Neuronal stem cell (in vitro differentiated cells): Measurements from ENCODE around the gene CLCNKA.
A peak's percentile ranks its signal among the peaks of the same experiment; 100 is the strongest.

ENCODE experiments used
- DNase-seq: peaks from one replicate; pipeline ENCODE4 v3.0.0-alpha.2; 2013; ENCODE audit warnings: low spot score
- H2AFZ ChIP-seq: one replicate; pipeline ENCODE4 v1.6.1; 2013; ENCODE audit warnings: mild to moderate bottlenecking, low read length, inconsistent platforms
- H2AK5ac ChIP-seq: 2 replicates; pipeline ENCODE4 v1.6.1; 2013; ENCODE audit warnings: low read depth, mild to moderate bottlenecking, inconsistent platforms, low read length, moderate library complexity, mixed read lengths
- H2BK120ac ChIP-seq: 2 replicates; pipeline ENCODE4 v1.6.1; 2013; ENCODE audit warnings: low read depth, mild to moderate bottlenecking, inconsistent platforms, low read length, moderate library complexity, mixed read lengths
- H2BK12ac ChIP-seq: one replicate; pipeline ENCODE4 v1.6.1; 2013; ENCODE audit warnings: low read length, inconsistent platforms
- H2BK15ac ChIP-seq: 2 replicates; pipeline ENCODE4 v1.6.1; 2013; ENCODE audit warnings: mild to moderate bottlenecking, low read length, inconsistent platforms, mixed read lengths
- H2BK5ac ChIP-seq: one replicate; pipeline ENCODE4 v1.6.1; 2013; ENCODE audit warnings: inconsistent platforms, mild to moderate bottlenecking, low read length, moderate library complexity
- H3K14ac ChIP-seq: one replicate; pipeline ENCODE4 v1.6.1; 2013; ENCODE audit warnings: low read length, inconsistent platforms
- H3K18ac ChIP-seq: 2 replicates; pipeline ENCODE4 v1.6.1; 2013; ENCODE audit warnings: low read length, inconsistent platforms
- H3K23ac ChIP-seq: 2 replicates; pipeline ENCODE4 v1.6.1; 2013; ENCODE audit warnings: low read depth, mild to moderate bottlenecking, mixed read lengths, low read length, inconsistent platforms; ENCODE audit not compliant: poor library complexity
- H3K27ac ChIP-seq: replicated peaks from 3 replicates; pipeline ENCODE4 v1.5.1; 2013; ENCODE audit warnings: low read length, inconsistent platforms
- H3K27me3 ChIP-seq, 3 experiments: 2 replicates each; pipeline ENCODE4 v1.6.1; 2013; ENCODE audit warnings: low read length in 3 of 3, mild to moderate bottlenecking in 2 of 3, inconsistent platforms in 1 of 3, low read depth in 1 of 3, mixed read lengths in 1 of 3, moderate library complexity in 1 of 3; ENCODE audit not compliant: control insufficient read depth in 3 of 3, insufficient read depth in 3 of 3
- H3K36me3 ChIP-seq, 2 donors: replicated peaks in 1 of 2; 2 replicates each; pipeline ENCODE4 v1.6.1; 2013; ENCODE audit warnings: low read length in 2 of 2; ENCODE audit not compliant: control insufficient read depth in 2 of 2, insufficient read depth in 2 of 2
- H3K4ac ChIP-seq: 2 replicates; pipeline ENCODE4 v1.6.1; 2013; ENCODE audit warnings: inconsistent platforms, mild to moderate bottlenecking, low read length, moderate library complexity
- H3K4me1 ChIP-seq, 2 donors: 1 replicate in 1 of 2; 2 replicates in 1 of 2; pipeline ENCODE4 v1.6.1; 2013; ENCODE audit warnings: low read length in 2 of 2, low read depth in 1 of 2; ENCODE audit not compliant: control insufficient read depth in 2 of 2, insufficient read depth in 1 of 2
- H3K4me2 ChIP-seq: one replicate; pipeline ENCODE4 v1.6.1; 2013; ENCODE audit warnings: mild to moderate bottlenecking, low read length, inconsistent platforms; ENCODE audit not compliant: insufficient read depth, poor library complexity, severe bottlenecking
- H3K4me3 ChIP-seq, 2 donors: 2 replicates each; pipeline ENCODE4 v1.5.1; 2013; ENCODE audit warnings: low read length in 2 of 2, mild to moderate bottlenecking in 2 of 2, inconsistent platforms in 1 of 2, moderate library complexity in 1 of 2
- H3K79me1 ChIP-seq: one replicate; pipeline ENCODE4 v1.6.1; 2013; ENCODE audit warnings: low read depth, mild to moderate bottlenecking, inconsistent platforms, low read length, moderate library complexity
- H3K9ac ChIP-seq: one replicate; pipeline ENCODE4 v1.6.1; 2013; ENCODE audit warnings: mild to moderate bottlenecking, low read depth, low read length, inconsistent platforms; ENCODE audit not compliant: poor library complexity
- H3K9me3 ChIP-seq, 2 donors: replicated peaks in 1 of 2; 2 replicates each; pipeline versions ENCODE3 to v1.6.1; 2013; ENCODE audit warnings: low read length in 2 of 2, mild to moderate bottlenecking in 2 of 2, inconsistent platforms in 1 of 2, low read depth in 1 of 2, mixed read lengths in 1 of 2, moderate library complexity in 1 of 2; ENCODE audit not compliant: control insufficient read depth in 2 of 2, insufficient read depth in 1 of 2
- H4K8ac ChIP-seq: one replicate; pipeline ENCODE4 v1.6.1; 2013; ENCODE audit warnings: low read depth, mild to moderate bottlenecking, inconsistent platforms, low read length, moderate library complexity
- H4K91ac ChIP-seq: one replicate; pipeline ENCODE4 v1.6.1; 2013; ENCODE audit warnings: low read length, low read depth, mild to moderate bottlenecking, inconsistent platforms; ENCODE audit not compliant: poor library complexity
- WGBS, 2 donors: extraction: QIAGEN DNeasy Blood & Tissue Kit; methylation state at CpG; one replicate each; pipeline ENCODE4 v1.1.7; 2013; ENCODE audit warnings: missing lambda C conversion rate in 2 of 2, mixed read lengths in 1 of 2; ENCODE audit not compliant: insufficient read length in 2 of 2, insufficient replicate concordance in 1 of 2; ENCODE audit errors: extremely low coverage in 2 of 2; 5-methylcytosine and 5-hydroxymethylcytosine counted together

The CLCNKA gene

GRCh38 chr1:16067127-16067768 is 45.4 kb downstream of the CLCNKA start:
- H2BK15ac ChIP-seq: no peak overlapping the region
- H2AK5ac ChIP-seq: peak overlapping the region; percentile 42
- H4K8ac ChIP-seq: no peak overlapping the region
- no CpG with 5 or more reads among the region's 6 CpGs for WGBS, 2 donors
- no peak overlapping the region for H4K91ac ChIP-seq
- no peak overlapping the region for H2BK12ac ChIP-seq
- no peak overlapping the region for H2AFZ ChIP-seq
- H3K4me2 ChIP-seq: no peak overlapping the region
- no peak overlapping the region for H3K27ac ChIP-seq
- H3K79me1 ChIP-seq: no peaks in the 10 kb centered on the region
- H3K9ac ChIP-seq: no peak overlapping the region
- H2BK120ac ChIP-seq: no peak overlapping the region
- H2BK5ac ChIP-seq: no peak overlapping the region
- no peaks in the 10 kb centered on the region for H3K36me3 ChIP-seq
- H3K27me3 ChIP-seq: peaks cover 0 to 36% (median 0%) of the 10 kb centered on the region in 3 experiments
- DNase-seq: no peak
- H3K4me3 ChIP-seq: no peak overlapping the region
- H3K23ac ChIP-seq: no peak overlapping the region
- peaks cover 30 to 36% of the 10 kb centered on the region in 2 donors for H3K4me1 ChIP-seq
- no peak overlapping the region for H3K4ac ChIP-seq
- peak overlapping the region; percentile 42 for H3K14ac ChIP-seq
- peak overlapping the region; percentile 73 for H3K18ac ChIP-seq
- no peaks in the 10 kb centered on the region for H3K9me3 ChIP-seq

DNA sequence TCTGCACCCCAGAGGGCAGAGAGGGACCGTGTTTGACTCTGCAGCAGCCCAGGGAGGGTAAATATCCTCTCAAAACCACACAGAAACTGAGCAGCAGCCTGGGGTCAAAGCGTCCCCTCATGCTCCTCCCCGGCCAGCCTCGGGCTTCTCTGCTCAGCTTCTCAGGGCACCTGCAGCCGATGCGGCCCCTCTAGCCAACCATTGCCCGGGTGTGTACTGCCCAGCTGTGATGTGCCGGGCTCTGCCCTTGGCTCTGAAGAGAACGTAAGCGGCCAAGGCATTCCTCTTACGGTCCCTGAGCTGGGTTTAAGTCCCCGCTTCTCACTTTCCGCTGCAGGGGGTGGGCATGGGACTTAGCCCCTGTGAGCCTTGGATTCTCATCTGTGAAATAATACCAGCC is 46.1 kb downstream of the CLCNKA start:
- peak overlapping the region; percentile 13 for H2BK15ac ChIP-seq
- peaks cover 32 to 41% of the 10 kb centered on the region in 2 donors for H3K4me1 ChIP-seq
- DNase-seq: no peak
- H3K9ac ChIP-seq: no peak overlapping the region
- no peak overlapping the region for H3K23ac ChIP-seq
- H2AFZ ChIP-seq: peak overlapping the region; percentile 12
- no peak overlapping the region for H4K8ac ChIP-seq
- H3K79me1 ChIP-seq: no peaks in the 10 kb centered on the region
- peak overlapping the region; percentile 42 for H2AK5ac ChIP-seq
- no peaks in the 10 kb centered on the region for H3K36me3 ChIP-seq
- no peak overlapping the region for H3K4me2 ChIP-seq
- no CpG with 5 or more reads among the region's 13 CpGs for WGBS, 2 donors
- H2BK12ac ChIP-seq: peak overlapping the region; percentile 33
- H3K4me3 ChIP-seq: no peak overlapping the region
- no peak overlapping the region for H3K27ac ChIP-seq
- no peak overlapping the region for H4K91ac ChIP-seq
- no peak overlapping the region for H3K14ac ChIP-seq
- H3K9me3 ChIP-seq: no peaks in the 10 kb centered on the region
- no peak overlapping the region for H2BK120ac ChIP-seq
- peak overlapping the region; percentile 16 for H2BK5ac ChIP-seq
- H3K18ac ChIP-seq: peak overlapping the region; percentile 68
- no peak overlapping the region for H3K4ac ChIP-seq
- peaks cover 0 to 41% (median 0%) of the 10 kb centered on the region in 3 experiments for H3K27me3 ChIP-seq

- no peak overlapping the region for H4K8ac ChIP-seq
- peak overlapping the region; percentile 13 for H2BK15ac ChIP-seq
- H2BK5ac ChIP-seq: peak overlapping the region; percentile 16
- H2AFZ ChIP-seq: peak overlapping the region; percentile 12
- H3K9me3 ChIP-seq: no peaks in the 10 kb centered on the region
- no peak overlapping the region for H3K4ac ChIP-seq
- no peak overlapping the region for H3K4me3 ChIP-seq
- H3K27me3 ChIP-seq: peaks cover 0 to 39% (median 0%) of the 10 kb centered on the region in 3 experiments
- no CpG with 5 or more reads among the region's 11 CpGs for WGBS, 2 donors
- no peak overlapping the region for H3K4me2 ChIP-seq
- H3K4me1 ChIP-seq: peaks cover 34 to 41% of the 10 kb centered on the region in 2 donors
- peak overlapping the region; percentile 33 for H2BK12ac ChIP-seq
- peak overlapping the region; percentile 42 for H2AK5ac ChIP-seq
- no peak for DNase-seq
- H3K23ac ChIP-seq: no peak overlapping the region
- no peak overlapping the region for H4K91ac ChIP-seq
- peak overlapping the region; percentile 68 for H3K18ac ChIP-seq
- no peak overlapping the region for H2BK120ac ChIP-seq
- H3K79me1 ChIP-seq: no peaks in the 10 kb centered on the region
- no peak overlapping the region for H3K14ac ChIP-seq
- H3K36me3 ChIP-seq: no peaks in the 10 kb centered on the region
- no peak overlapping the region for H3K9ac ChIP-seq
- no peak overlapping the region for H3K27ac ChIP-seq
Measured at GRCh38 chr1:16068356-16069270, 46.8 kb downstream of the CLCNKA start.
